Panc1 (cell line): ENCODE results near the gene ESCO1. TPM values are rescaled to one million over a fixed set of nuclear protein-coding genes. Genes with fewer than 3 reads are reported as not detected.

Experiments
- ATAC-seq: fragments of 200-7000 bp; cut with Tn5 transposase; 2 replicates; pipeline ENCODE4 v1.9.1; 2020; ENCODE audit warnings: mild to moderate bottlenecking, moderate library complexity
- BruUV-seq: library from RNA; stranded (reverse); fragments of 400-500 nt; replicated peaks from 2 replicates; lab custom pipeline; 2021; lab: Mats Ljungman, UMichigan
- CTCF ChIA-PET: fragments of 300-600 bp; sonication (Branson Sonifier 250); formaldehyde crosslinking; loops from one replicate; lab custom pipeline; 2022; ENCODE audit warnings: antibody characterized with exemption; lab: Charles Lee
- POLR2A ChIA-PET: fragments of 300-600 bp; sonication (Branson Sonifier 250); formaldehyde crosslinking; loops from one replicate; lab custom pipeline; 2022; ENCODE audit warnings: antibody characterized with exemption; lab: Charles Lee
- DNase-seq: peaks from one replicate; pipeline ENCODE4 v3.0.0-alpha.2; 2010; ENCODE audit warnings: low read depth, low spot score
- H3K27ac ChIP-seq: 2 replicates; pipeline ENCODE4 v1.5.1; 2011; ENCODE audit warnings: mild to moderate bottlenecking, low read length, inconsistent platforms
- H3K27me3 ChIP-seq: fragments of 200-500 bp; sonication (Bioruptor generic); 2 replicates; pipeline ENCODE4 v1.6.0; 2014; ENCODE audit warnings: low read length, inconsistent platforms; ENCODE audit not compliant: control insufficient read depth, insufficient read depth
- H3K36me3 ChIP-seq: fragments of 200-500 bp; sonication (Bioruptor generic); 2 replicates; pipeline ENCODE4 v1.5.1; 2014; ENCODE audit warnings: inconsistent platforms, mild to moderate bottlenecking, low read length, moderate library complexity; ENCODE audit not compliant: control insufficient read depth, insufficient read depth
- H3K4me1 ChIP-seq: 2 replicates; pipeline ENCODE4 v1.5.1; 2011; ENCODE audit warnings: inconsistent platforms, mild to moderate bottlenecking, low read length, moderate library complexity; ENCODE audit not compliant: control insufficient read depth, insufficient read depth
- H3K4me3 ChIP-seq, 2 experiments: 2 replicates each; pipeline ENCODE4 v1.5.1; 2011 to 2012; ENCODE audit warnings: low read depth in 2 of 2, low read length in 2 of 2, mild to moderate bottlenecking in 2 of 2, inconsistent platforms in 1 of 2, moderate library complexity in 1 of 2
- H3K9me3 ChIP-seq: fragments of 200-500 bp; sonication (Bioruptor generic); 2 replicates; pipeline ENCODE4 v1.5.1; 2014; ENCODE audit warnings: low read depth, mild to moderate bottlenecking, inconsistent platforms, low read length, moderate library complexity; ENCODE audit not compliant: control insufficient read depth, insufficient read depth
- CTCF ChIP-seq: fragments of 450-650 bp; IDR thresholded peaks from 2 replicates; pipeline ENCODE4 v1.5.1; 2017; ENCODE audit warnings: mild to moderate bottlenecking
- POLR2AphosphoS5 ChIP-seq: IDR thresholded peaks from 2 replicates; pipeline ENCODE4 v1.6.1; 2012; ENCODE audit warnings: mild to moderate bottlenecking, low read depth, low read length, moderate library complexity
- REST ChIP-seq, 2 experiments: IDR thresholded peaks; 2 replicates each; pipeline ENCODE4 v1.6.1; 2011 to 2012; ENCODE audit warnings: low read depth in 2 of 2, control low read depth in 1 of 2, low read length in 1 of 2, mild to moderate bottlenecking in 1 of 2, moderate library complexity in 1 of 2; ENCODE audit not compliant: insufficient read depth in 1 of 2
- SIN3A ChIP-seq: IDR thresholded peaks from 2 replicates; pipeline ENCODE4 v1.6.1; 2012; ENCODE audit warnings: low read depth, mild to moderate bottlenecking, low read length, moderate library complexity, borderline replicate concordance; ENCODE audit not compliant: insufficient read depth
- TCF7L2 ChIP-seq: IDR thresholded peaks from 2 replicates; pipeline ENCODE4 v1.6.1; 2011; ENCODE audit warnings: mild to moderate bottlenecking, low read depth, low read length, inconsistent platforms
- in situ Hi-C: cut with HindIII; loops from 2 replicates; pipeline ENCODE4 v1.10.0; 2016; ENCODE audit warnings: low sequenced_read_pairs, low pct_unique_long_range_greater_than_20kb
- intact Hi-C: fragments of 100-400 bp; cut with micrococcal nuclease; formaldehyde crosslinking; loops from one replicate; pipeline ENCODE4 v1.10.0; 2022; ENCODE audit not compliant: unreplicated experiment
- total RNA-seq: library from RNA; stranded (reverse); gene quantifications from one replicate; pipeline ENCODE4 v1.2.1, GENCODE V29; 2021; ENCODE audit not compliant: unreplicated experiment

Gene ESCO1
- total RNA-seq, 1 experiment from 2014 or later = 15.4 TPM

- intact Hi-C loops (no loop called here), in situ Hi-C loops (no loop called here)
- no TSS peak for BruUV-seq
- H3K27me3 ChIP-seq = no peaks in the 10 kb centered on the region
- no peak for DNase-seq
- no peak for TF ChIP-seq CTCF
- TF ChIP-seq TCF7L2 = no peak
- no peak for TF ChIP-seq POLR2AphosphoS5
- TF ChIP-seq SIN3A = no peak
- no peak for TF ChIP-seq REST (IDR thresholded peaks at IDR 0.05; ENCODE audit: insufficient read depth in 1 of 2, low read depth in 2 of 2, low read length in 1 of 2)
- no peak overlapping the region for H3K27ac ChIP-seq
- CTCF ChIA-PET = no interaction called here
- H3K36me3 ChIP-seq = no peaks in the 10 kb centered on the region
- ATAC-seq = no peak
- no peaks in the 10 kb centered on the region for H3K9me3 ChIP-seq
- POLR2A ChIA-PET = no interaction called here
- no peak overlapping the region for H3K4me3 ChIP-seq
- H3K4me1 ChIP-seq = no peaks in the 10 kb centered on the region
Observed at GRCh38 chr18:21496277-21496835, 104.1 kb downstream of the ESCO1 start.

GRCh38 chr18:21490748-21491147 is 109.8 kb downstream of the ESCO1 start:
- no peaks in the 10 kb centered on the region for H3K9me3 ChIP-seq
- no peak overlapping the region for H3K27ac ChIP-seq
- intact Hi-C loops (no loop called here), in situ Hi-C loops (no loop called here)
- no peak for TF ChIP-seq CTCF
- TF ChIP-seq TCF7L2 = no peak
- TF ChIP-seq POLR2AphosphoS5 = no peak
- no peak for TF ChIP-seq REST (IDR thresholded peaks at IDR 0.05; ENCODE audit: insufficient read depth in 1 of 2, low read depth in 2 of 2, low read length in 1 of 2)
- no peak for TF ChIP-seq SIN3A
- no peak for ATAC-seq
- no peaks in the 10 kb centered on the region for H3K27me3 ChIP-seq
- POLR2A ChIA-PET = no interaction called here
- H3K36me3 ChIP-seq = no peaks in the 10 kb centered on the region
- H3K4me1 ChIP-seq = no peaks in the 10 kb centered on the region
- CTCF ChIA-PET = no interaction called here
- BruUV-seq = no TSS peak
- no peak for DNase-seq
- no peak overlapping the region for H3K4me3 ChIP-seq
